WTC11 (cell line): ENCODE measurements around the gene TMEM62. TPM values are rescaled to one million over a fixed set of nuclear protein-coding genes. Genes with fewer than 3 reads are reported as not detected.
A peak's percentile ranks its signal among the peaks of the same experiment; 100 is the strongest.

Experiments
- ATAC-seq: fragments of 200-7000 bp; cut with Tn5 transposase; 2 replicates; pipeline ENCODE4 v1.10.0; 2021; ENCODE audit warnings: mild to moderate bottlenecking, moderate library complexity
- CTCF ChIA-PET: fragments of 300-600 bp; sonication (Branson Sonifier 250); formaldehyde crosslinking; loops from one replicate; lab custom pipeline; 2021; ENCODE audit warnings: antibody characterized with exemption; lab: Charles Lee
- POLR2A ChIA-PET: fragments of 350-600 bp; sonication (Branson Sonifier 250); formaldehyde crosslinking; loops from one replicate; lab custom pipeline; 2021; ENCODE audit warnings: antibody characterized with exemption; lab: Charles Lee
- DNase-seq: peaks from one replicate; pipeline ENCODE4 v3.0.0; 2021; ENCODE audit warnings: low spot score
- H3K27ac Mint-ChIP-seq: 2 replicates; pipeline ENCODE4 v1.8.0; 2021; ENCODE audit warnings: mixed read lengths
- H3K27me3 Mint-ChIP-seq: 2 replicates; pipeline ENCODE4 v1.8.0; 2021; ENCODE audit warnings: low read depth, mild to moderate bottlenecking, moderate library complexity, mixed read lengths
- H3K36me3 Mint-ChIP-seq: 2 replicates; pipeline ENCODE4 v1.8.0; 2021; ENCODE audit warnings: mixed read lengths
- H3K4me1 Mint-ChIP-seq: 2 replicates; pipeline ENCODE4 v1.8.0; 2022; ENCODE audit warnings: mixed read lengths
- H3K4me3 Mint-ChIP-seq: 2 replicates; pipeline ENCODE4 v1.8.0; 2021; ENCODE audit warnings: mild to moderate bottlenecking, moderate library complexity, mixed read lengths
- H3K9me3 Mint-ChIP-seq: 2 replicates; pipeline ENCODE4 v1.8.0; 2021; ENCODE audit warnings: mixed read lengths
- CREB1 ChIP-seq: sonication (generic); formaldehyde crosslinking; IDR thresholded peaks from 2 replicates; pipeline ENCODE4 v1.8.0; 2023; ENCODE audit warnings: mild to moderate bottlenecking, missing genetic modification reagents
- ESRRA ChIP-seq: sonication (generic); formaldehyde crosslinking; IDR thresholded peaks from 2 replicates; pipeline ENCODE4 v1.8.1; 2022; ENCODE audit warnings: mild to moderate bottlenecking, missing genetic modification reagents, borderline replicate concordance
- GABPB1 ChIP-seq: sonication (generic); formaldehyde crosslinking; IDR thresholded peaks from 2 replicates; pipeline ENCODE4 v1.8.1; 2023; ENCODE audit warnings: mild to moderate bottlenecking, missing genetic modification reagents
- HMGA2 ChIP-seq: fragments of 250-450 bp; sonication (Bioruptor Pico); IDR thresholded peaks from 2 replicates; pipeline ENCODE4 v1.4.0; 2021; ENCODE audit warnings: mild to moderate bottlenecking, moderate library complexity
- IRF2 ChIP-seq: sonication (generic); formaldehyde crosslinking; IDR thresholded peaks from 2 replicates; pipeline ENCODE4 v1.8.0; 2022; ENCODE audit warnings: low read depth, missing genetic modification reagents, borderline replicate concordance
- KAT7 ChIP-seq: sonication (generic); formaldehyde crosslinking; IDR thresholded peaks from 2 replicates; pipeline ENCODE4 v1.8.1; 2023; ENCODE audit warnings: missing genetic modification reagents, mild to moderate bottlenecking, borderline replicate concordance
- MYBL2 ChIP-seq: sonication (generic); formaldehyde crosslinking; IDR thresholded peaks from 2 replicates; pipeline ENCODE4 v1.8.1; 2023; ENCODE audit warnings: mild to moderate bottlenecking, moderate library complexity, missing genetic modification reagents
- PRRX2 ChIP-seq: fragments of 250-450 bp; sonication (Bioruptor Pico); IDR thresholded peaks from 2 replicates; pipeline ENCODE4 v1.8.0; 2021; ENCODE audit warnings: mild to moderate bottlenecking
- SMAD4 ChIP-seq: sonication (generic); formaldehyde crosslinking; IDR thresholded peaks from 2 replicates; pipeline ENCODE4 v1.8.0; 2022; ENCODE audit warnings: mild to moderate bottlenecking, missing genetic modification reagents
- TP53 ChIP-seq: sonication (generic); formaldehyde crosslinking; IDR thresholded peaks from 2 replicates; pipeline ENCODE4 v1.8.1; 2023; ENCODE audit warnings: mild to moderate bottlenecking, missing genetic modification reagents
- ZNF121 ChIP-seq: sonication (generic); formaldehyde crosslinking; IDR thresholded peaks from 2 replicates; pipeline ENCODE4 v1.8.0; 2023; ENCODE audit warnings: missing genetic modification reagents
- ZNF416 ChIP-seq: fragments of 250-450 bp; sonication (Bioruptor Pico); IDR thresholded peaks from 2 replicates; pipeline ENCODE4 v1.9.0; 2021; ENCODE audit warnings: mild to moderate bottlenecking, inconsistent platforms
- total RNA-seq: library from RNA; stranded (reverse); gene quantifications from 3 replicates; pipeline ENCODE4 v1.2.3, GENCODE V29; 2021
- TF ChIP-seq, protein P1 (sequence below): fragments of 250-450 bp; sonication (Bioruptor Pico); IDR thresholded peaks from 2 replicates; pipeline ENCODE4 v1.8.0; 2021; ENCODE audit warnings: mild to moderate bottlenecking
- TF ChIP-seq, protein P2 (sequence below): sonication (generic); formaldehyde crosslinking; IDR thresholded peaks from 2 replicates; pipeline ENCODE4 v1.8.1; 2023; ENCODE audit warnings: mild to moderate bottlenecking, missing genetic modification reagents, borderline replicate concordance
- TF ChIP-seq, protein P3 (sequence below): sonication (generic); formaldehyde crosslinking; IDR thresholded peaks from 2 replicates; pipeline ENCODE4 v1.8.0; 2023; ENCODE audit warnings: missing genetic modification reagents, mild to moderate bottlenecking, borderline replicate concordance
- TF ChIP-seq, protein P4 (sequence below): sonication (generic); formaldehyde crosslinking; IDR thresholded peaks from 2 replicates; pipeline ENCODE4 v1.8.0; 2022; ENCODE audit warnings: mild to moderate bottlenecking, missing genetic modification reagents

TMEM62 gene
- total RNA-seq, 1 experiment from 2014 or later: 5.6 TPM

DNA sequence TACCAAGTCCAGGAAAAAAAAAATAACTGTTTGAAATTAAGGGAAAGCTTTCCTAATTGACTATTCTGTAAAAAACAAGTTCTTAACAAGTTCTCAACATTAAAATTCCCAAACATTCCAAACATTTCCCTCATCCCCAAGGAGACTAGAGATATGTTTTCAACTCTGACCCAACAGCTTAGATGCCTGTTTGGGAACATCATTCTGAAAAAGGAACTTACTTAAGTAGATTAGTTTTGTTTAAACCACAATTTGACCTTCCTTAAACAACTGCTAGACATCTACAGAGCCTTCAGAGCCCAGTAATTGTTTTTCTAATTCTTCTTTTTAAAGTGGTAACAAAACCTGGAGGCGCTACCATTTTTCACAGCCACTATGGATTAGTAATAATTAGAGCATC, 40.4 kb upstream of the TMEM62 start:
- H3K4me1 Mint-ChIP-seq: no peaks in the 10 kb centered on the region
- no peaks in the 10 kb centered on the region for H3K27me3 Mint-ChIP-seq
- CTCF ChIA-PET: interaction anchor here (0.7 kb wide), 1 partner anchor 126 kb away, joined by 3 read pairs; no protein-coding TSS in a partner anchor
- H3K4me3 Mint-ChIP-seq: no peak overlapping the region
- peaks cover 9% of the 10 kb centered on the region; the same call in 1 of the 2 replicates for H3K36me3 Mint-ChIP-seq
- DNase-seq: no peak
- no peak for TF ChIP-seq IRF2 (CRISPR knock-in tag)
- ATAC-seq: no peak
- POLR2A ChIA-PET: no interaction called here
- no peak overlapping the region; the same call in none of the 2 replicates for H3K27ac Mint-ChIP-seq
- no peaks in the 10 kb centered on the region for H3K9me3 Mint-ChIP-seq

DNA sequence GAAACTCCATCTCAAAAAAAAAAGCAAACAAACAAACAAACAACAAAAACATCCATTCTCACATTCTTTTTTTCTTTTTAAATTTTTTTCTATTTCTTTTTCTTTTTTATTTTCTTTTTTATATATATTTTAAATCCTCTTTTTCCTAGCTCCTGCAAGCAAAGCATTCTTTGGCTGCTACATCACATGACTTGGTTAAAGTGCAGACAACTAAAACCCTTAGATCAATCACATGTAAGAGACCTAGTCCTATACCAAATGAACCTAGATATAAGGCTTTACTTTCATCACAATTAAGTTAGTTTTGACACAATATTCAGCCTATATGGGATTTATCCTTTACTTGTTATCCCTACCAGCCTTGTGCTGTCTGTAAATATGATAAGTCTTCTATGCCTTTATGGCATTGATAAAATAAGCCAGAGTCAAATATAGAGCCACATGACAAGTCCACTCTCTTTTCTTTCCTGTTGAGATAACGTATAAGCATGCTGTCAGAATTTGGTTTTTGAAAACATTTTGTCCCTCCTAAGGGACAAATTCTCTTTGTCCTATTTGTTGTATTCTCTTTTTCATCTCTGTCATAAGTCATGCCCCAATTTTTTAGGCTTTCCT, 38.9 kb upstream of the TMEM62 start:
- Mint-ChIP-seq H3K4me3 (no peak overlapping the region), H3K27ac (0 out of 2 replicates have a peak overlapping the region, but pooled peaks have one; percentile 43), H3K9me3 (no peaks in the 10 kb centered on the region), H3K27me3 (no peaks in the 10 kb centered on the region), H3K4me1 (no peaks in the 10 kb centered on the region), H3K36me3 (peaks cover 9% of the 10 kb centered on the region)
- 0 out of 2 replicates have a peak, but pooled peaks have one; percentile 21 for TF ChIP-seq HMGA2 (CRISPR knock-in tag)
- TF ChIP-seq, protein P1, sequence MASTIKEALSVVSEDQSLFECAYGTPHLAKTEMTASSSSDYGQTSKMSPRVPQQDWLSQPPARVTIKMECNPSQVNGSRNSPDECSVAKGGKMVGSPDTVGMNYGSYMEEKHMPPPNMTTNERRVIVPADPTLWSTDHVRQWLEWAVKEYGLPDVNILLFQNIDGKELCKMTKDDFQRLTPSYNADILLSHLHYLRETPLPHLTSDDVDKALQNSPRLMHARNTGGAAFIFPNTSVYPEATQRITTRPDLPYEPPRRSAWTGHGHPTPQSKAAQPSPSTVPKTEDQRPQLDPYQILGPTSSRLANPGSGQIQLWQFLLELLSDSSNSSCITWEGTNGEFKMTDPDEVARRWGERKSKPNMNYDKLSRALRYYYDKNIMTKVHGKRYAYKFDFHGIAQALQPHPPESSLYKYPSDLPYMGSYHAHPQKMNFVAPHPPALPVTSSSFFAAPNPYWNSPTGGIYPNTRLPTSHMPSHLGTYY (CRISPR knock-in tag): no peak
- ATAC-seq (no peak), DNase-seq (no peak)
- CTCF ChIA-PET: interaction anchor here (0.6 kb wide), 1 partner anchor 504 kb away, joined by 3 read pairs; no protein-coding TSS in a partner anchor
- POLR2A ChIA-PET: interaction anchor here (0.7 kb wide), 1 partner anchor 9 kb away, joined by 3 read pairs; no protein-coding TSS in a partner anchor

DNA sequence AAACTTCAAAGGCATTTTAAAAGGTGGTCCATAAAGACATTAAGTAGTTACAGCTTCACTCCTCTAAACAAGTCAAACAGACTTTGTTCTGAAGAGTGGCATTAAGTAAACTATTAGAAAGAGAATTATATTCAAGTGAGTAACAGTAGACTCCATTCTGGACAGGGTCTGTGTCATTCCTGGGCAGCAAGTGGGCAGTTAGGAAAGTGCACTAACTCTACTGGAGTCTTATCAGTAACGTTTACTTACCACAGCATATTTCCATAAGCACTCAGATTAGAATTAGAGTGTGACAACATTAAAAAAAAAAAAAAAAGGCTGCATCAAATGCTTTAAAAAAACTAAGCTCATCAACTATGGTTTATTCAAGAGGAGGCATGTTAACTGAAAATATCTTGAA, 38.1 kb upstream of the TMEM62 start:
- H3K4me1 Mint-ChIP-seq: no peaks in the 10 kb centered on the region
- ATAC-seq (no peak), DNase-seq (no peak)
- H3K4me3 Mint-ChIP-seq: no peak overlapping the region
- no peaks in the 10 kb centered on the region for H3K9me3 Mint-ChIP-seq
- ChIA-PET POLR2A (interaction anchor here (0.6 to 0.7 kb wide), 2 partner anchors 105 to 1400 kb away, joined by 6 to 7 read pairs; no protein-coding TSS in a partner anchor), CTCF (interaction anchor here (0.6 kb wide), 3 partner anchors 27 to 943 kb away, joined by 3 read pairs; no protein-coding TSS in a partner anchor)
- H3K27me3 Mint-ChIP-seq: no peaks in the 10 kb centered on the region
- TF ChIP-seq ESRRA: no peak
- TF ChIP-seq, protein P2, sequence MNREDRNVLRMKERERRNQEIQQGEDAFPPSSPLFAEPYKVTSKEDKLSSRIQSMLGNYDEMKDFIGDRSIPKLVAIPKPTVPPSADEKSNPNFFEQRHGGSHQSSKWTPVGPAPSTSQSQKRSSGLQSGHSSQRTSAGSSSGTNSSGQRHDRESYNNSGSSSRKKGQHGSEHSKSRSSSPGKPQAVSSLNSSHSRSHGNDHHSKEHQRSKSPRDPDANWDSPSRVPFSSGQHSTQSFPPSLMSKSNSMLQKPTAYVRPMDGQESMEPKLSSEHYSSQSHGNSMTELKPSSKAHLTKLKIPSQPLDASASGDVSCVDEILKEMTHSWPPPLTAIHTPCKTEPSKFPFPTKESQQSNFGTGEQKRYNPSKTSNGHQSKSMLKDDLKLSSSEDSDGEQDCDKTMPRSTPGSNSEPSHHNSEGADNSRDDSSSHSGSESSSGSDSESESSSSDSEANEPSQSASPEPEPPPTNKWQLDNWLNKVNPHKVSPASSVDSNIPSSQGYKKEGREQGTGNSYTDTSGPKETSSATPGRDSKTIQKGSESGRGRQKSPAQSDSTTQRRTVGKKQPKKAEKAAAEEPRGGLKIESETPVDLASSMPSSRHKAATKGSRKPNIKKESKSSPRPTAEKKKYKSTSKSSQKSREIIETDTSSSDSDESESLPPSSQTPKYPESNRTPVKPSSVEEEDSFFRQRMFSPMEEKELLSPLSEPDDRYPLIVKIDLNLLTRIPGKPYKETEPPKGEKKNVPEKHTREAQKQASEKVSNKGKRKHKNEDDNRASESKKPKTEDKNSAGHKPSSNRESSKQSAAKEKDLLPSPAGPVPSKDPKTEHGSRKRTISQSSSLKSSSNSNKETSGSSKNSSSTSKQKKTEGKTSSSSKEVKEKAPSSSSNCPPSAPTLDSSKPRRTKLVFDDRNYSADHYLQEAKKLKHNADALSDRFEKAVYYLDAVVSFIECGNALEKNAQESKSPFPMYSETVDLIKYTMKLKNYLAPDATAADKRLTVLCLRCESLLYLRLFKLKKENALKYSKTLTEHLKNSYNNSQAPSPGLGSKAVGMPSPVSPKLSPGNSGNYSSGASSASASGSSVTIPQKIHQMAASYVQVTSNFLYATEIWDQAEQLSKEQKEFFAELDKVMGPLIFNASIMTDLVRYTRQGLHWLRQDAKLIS (CRISPR knock-in tag): no peak
- TF ChIP-seq PRRX2: no peak
- TF ChIP-seq MYBL2 (CRISPR knock-in tag): no peak
- TF ChIP-seq SMAD4 (CRISPR knock-in tag): no peak
- H3K27ac Mint-ChIP-seq: 0 out of 2 replicates have a peak overlapping the region, but pooled peaks have one; percentile 43
- peaks cover 13% of the 10 kb centered on the region for H3K36me3 Mint-ChIP-seq

DNA sequence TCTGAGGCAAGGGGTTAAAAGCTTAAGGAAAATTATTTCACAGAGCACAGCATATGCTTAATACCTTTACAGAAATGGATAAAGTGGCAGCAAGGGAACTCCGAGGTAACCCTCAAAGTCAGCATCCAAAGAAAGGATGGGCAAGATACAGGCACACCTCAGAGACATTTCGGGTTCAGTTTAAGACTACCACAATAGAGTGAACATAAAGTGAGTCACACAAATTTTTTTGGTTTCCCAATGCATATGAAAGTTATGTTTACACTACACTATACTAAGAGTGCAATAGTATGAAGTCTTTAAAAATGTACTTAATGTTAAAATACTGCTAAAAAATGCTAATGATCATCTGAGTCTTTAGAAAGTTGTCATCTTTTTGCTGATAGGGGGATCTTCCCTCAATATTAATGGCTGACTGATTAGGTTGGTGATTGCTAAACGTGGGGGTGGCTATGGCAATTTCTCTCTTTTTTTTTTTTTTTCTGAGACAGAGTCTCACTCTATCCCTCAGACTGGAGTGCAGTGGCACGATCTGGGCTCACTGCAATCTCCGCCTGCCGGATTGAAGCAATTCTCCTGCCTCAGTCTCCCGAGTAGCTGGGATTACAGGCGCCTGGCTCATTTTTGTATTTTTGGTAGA, 37.6 kb upstream of the TMEM62 start:
- no peak overlapping the region for H3K4me3 Mint-ChIP-seq
- CTCF ChIA-PET: interaction anchor here (0.6 to 0.7 kb wide), 4 partner anchors 27 to 944 kb away, joined by 3 read pairs; no protein-coding TSS in a partner anchor
- no peaks in the 10 kb centered on the region for H3K9me3 Mint-ChIP-seq
- POLR2A ChIA-PET: interaction anchor here (0.6 to 0.7 kb wide), 2 partner anchors 104 to 1399 kb away, joined by 6 to 7 read pairs; no protein-coding TSS in a partner anchor
- H3K27me3 Mint-ChIP-seq: no peaks in the 10 kb centered on the region
- peaks cover 19% of the 10 kb centered on the region for H3K36me3 Mint-ChIP-seq
- H3K27ac Mint-ChIP-seq: no peak overlapping the region
- H3K4me1 Mint-ChIP-seq: no peaks in the 10 kb centered on the region
- DNase-seq (no peak), ATAC-seq (no peak)
- TF ChIP-seq GABPB1 (CRISPR knock-in tag) (no peak), ZNF416 (CRISPR knock-in tag) (no peak), KAT7 (no peak), TP53 (CRISPR knock-in tag) (no peak), CREB1 (CRISPR knock-in tag) (no peak), ZNF121 (CRISPR knock-in tag) (no peak)
- TF ChIP-seq, protein P3, sequence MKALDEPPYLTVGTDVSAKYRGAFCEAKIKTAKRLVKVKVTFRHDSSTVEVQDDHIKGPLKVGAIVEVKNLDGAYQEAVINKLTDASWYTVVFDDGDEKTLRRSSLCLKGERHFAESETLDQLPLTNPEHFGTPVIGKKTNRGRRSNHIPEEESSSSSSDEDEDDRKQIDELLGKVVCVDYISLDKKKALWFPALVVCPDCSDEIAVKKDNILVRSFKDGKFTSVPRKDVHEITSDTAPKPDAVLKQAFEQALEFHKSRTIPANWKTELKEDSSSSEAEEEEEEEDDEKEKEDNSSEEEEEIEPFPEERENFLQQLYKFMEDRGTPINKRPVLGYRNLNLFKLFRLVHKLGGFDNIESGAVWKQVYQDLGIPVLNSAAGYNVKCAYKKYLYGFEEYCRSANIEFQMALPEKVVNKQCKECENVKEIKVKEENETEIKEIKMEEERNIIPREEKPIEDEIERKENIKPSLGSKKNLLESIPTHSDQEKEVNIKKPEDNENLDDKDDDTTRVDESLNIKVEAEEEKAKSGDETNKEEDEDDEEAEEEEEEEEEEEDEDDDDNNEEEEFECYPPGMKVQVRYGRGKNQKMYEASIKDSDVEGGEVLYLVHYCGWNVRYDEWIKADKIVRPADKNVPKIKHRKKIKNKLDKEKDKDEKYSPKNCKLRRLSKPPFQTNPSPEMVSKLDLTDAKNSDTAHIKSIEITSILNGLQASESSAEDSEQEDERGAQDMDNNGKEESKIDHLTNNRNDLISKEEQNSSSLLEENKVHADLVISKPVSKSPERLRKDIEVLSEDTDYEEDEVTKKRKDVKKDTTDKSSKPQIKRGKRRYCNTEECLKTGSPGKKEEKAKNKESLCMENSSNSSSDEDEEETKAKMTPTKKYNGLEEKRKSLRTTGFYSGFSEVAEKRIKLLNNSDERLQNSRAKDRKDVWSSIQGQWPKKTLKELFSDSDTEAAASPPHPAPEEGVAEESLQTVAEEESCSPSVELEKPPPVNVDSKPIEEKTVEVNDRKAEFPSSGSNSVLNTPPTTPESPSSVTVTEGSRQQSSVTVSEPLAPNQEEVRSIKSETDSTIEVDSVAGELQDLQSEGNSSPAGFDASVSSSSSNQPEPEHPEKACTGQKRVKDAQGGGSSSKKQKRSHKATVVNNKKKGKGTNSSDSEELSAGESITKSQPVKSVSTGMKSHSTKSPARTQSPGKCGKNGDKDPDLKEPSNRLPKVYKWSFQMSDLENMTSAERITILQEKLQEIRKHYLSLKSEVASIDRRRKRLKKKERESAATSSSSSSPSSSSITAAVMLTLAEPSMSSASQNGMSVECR: no peak
- TF ChIP-seq, protein P4, sequence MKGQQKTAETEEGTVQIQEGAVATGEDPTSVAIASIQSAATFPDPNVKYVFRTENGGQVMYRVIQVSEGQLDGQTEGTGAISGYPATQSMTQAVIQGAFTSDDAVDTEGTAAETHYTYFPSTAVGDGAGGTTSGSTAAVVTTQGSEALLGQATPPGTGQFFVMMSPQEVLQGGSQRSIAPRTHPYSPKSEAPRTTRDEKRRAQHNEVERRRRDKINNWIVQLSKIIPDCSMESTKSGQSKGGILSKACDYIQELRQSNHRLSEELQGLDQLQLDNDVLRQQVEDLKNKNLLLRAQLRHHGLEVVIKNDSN (CRISPR knock-in tag): no peak
